SK-N-DZ (cell line): ENCODE results near the gene PPP1R12C.

Source experiments
- DNase-seq: peaks from one replicate; pipeline ENCODE4 v3.0.0-alpha.2; 2015; ENCODE audit warnings: low spot score

The PPP1R12C gene

GRCh38 chr19:55091126-55091910, 26.1 kb downstream of the PPP1R12C start:
- DNase-seq: no peak

- DNase-seq: no peak
Observed at GRCh38 chr19:55090564-55090963, 26.9 kb downstream of the PPP1R12C start.

GRCh38 chr19:55089342-55089944, 28.0 kb downstream of the PPP1R12C start:
- DNase-seq: no peak

- peak; percentile 54 for DNase-seq
Observed at GRCh38 chr19:55088543-55089341, 28.7 kb downstream of the PPP1R12C start.

- DNase-seq: no peak
Observed at GRCh38 chr19:55088021-55088451, 29.4 kb downstream of the PPP1R12C start.

- DNase-seq: no peak
Observed at GRCh38 chr19:55087542-55087901, 29.9 kb downstream of the PPP1R12C start.

- DNase-seq: peak; percentile 87
Observed at GRCh38 chr19:55086730-55087541, 30.5 kb downstream of the PPP1R12C start.

GRCh38 chr19:55085923-55086715, 31.3 kb downstream of the PPP1R12C start:
- no peak for DNase-seq

- no peak for DNase-seq
Observed at GRCh38 chr19:55084416-55084815, 33.0 kb downstream of the PPP1R12C start.

- no peak for DNase-seq
Observed at GRCh38 chr19:55083004-55083850, 34.2 kb downstream of the PPP1R12C start.

- DNase-seq: peak; percentile 61
Observed at GRCh38 chr19:55082020-55082851, 35.2 kb downstream of the PPP1R12C start.

GRCh38 chr19:55081770-55082019, 35.7 kb downstream of the PPP1R12C start:
- no peak for DNase-seq

GRCh38 chr19:55080968-55081769, 36.3 kb downstream of the PPP1R12C start:
- peak; percentile 34 for DNase-seq

GRCh38 chr19:55080121-55080967, 37.1 kb downstream of the PPP1R12C start:
- DNase-seq: peak; percentile 38

GRCh38 chr19:55079400-55080038, 37.9 kb downstream of the PPP1R12C start:
- no peak for DNase-seq

GRCh38 chr19:55078996-55079395, 38.4 kb downstream of the PPP1R12C start:
- DNase-seq: no peak

GRCh38 chr19:55077106-55077505, 40.3 kb downstream of the PPP1R12C start:
- DNase-seq: no peak
